ENCODE data around the gene RNF5. TPM values are rescaled to one million over a fixed set of nuclear protein-coding genes. Genes with fewer than 3 reads are reported as not detected.

RNF5 gene
- polyA plus RNA-seq (2013, experiment 1 of 2), result 45.5 TPM
- polyA plus RNA-seq (2013, experiment 2 of 2), result 46.5 TPM

- Histone ChIP-seq H3K4me2 (ENCODE audit: low read length, poor library complexity, severe bottlenecking) (peak within 1 kb of the TSS; percentile 85), H3K23ac (ENCODE audit: low read length in 2 of 2) (no peak within 1 kb of the TSS), H3K4me3 (ENCODE audit: insufficient read depth in 1 of 2, low read depth in 1 of 2, low read length in 2 of 2) (peak within 1 kb of the TSS; percentile 63 to 99), H3K27ac (ENCODE audit: low read length, poor library complexity, severe bottlenecking) (peak within 1 kb of the TSS; percentile 99), H2BK15ac (ENCODE audit: low read depth, poor library complexity, severe bottlenecking) (peak within 1 kb of the TSS; percentile 54), H3K4me1 (ENCODE audit: control insufficient read depth, insufficient read depth, low read depth, low read length) (peaks cover 19% of the 10 kb centered on the region), H2BK120ac (ENCODE audit: low read depth, low read length) (peak within 1 kb of the TSS; percentile 42), H3K9me3 (ENCODE audit: control insufficient read depth, low read length) (no peaks in the 10 kb centered on the region), H4K8ac (ENCODE audit: low read length) (peak within 1 kb of the TSS; percentile 94), H2AFZ (ENCODE audit: low read depth, low read length) (no peak within 1 kb of the TSS), H3K79me1 (replicated peaks; ENCODE audit: low read length, poor library complexity, severe bottlenecking) (peaks cover 41% of the 10 kb centered on the region), H2BK5ac (ENCODE audit: low read depth, low read length, poor library complexity, severe bottlenecking) (no peak within 1 kb of the TSS), H3K14ac (ENCODE audit: low read length in 2 of 2) (peak within 1 kb of the TSS in 1 of 2 experiments; percentile 5), H4K91ac (ENCODE audit: low read length) (peak within 1 kb of the TSS; percentile 70), H3K4ac (ENCODE audit: low read depth in 1 of 2, low read length in 2 of 2) (peak within 1 kb of the TSS in 1 of 2 experiments; percentile 77), H3K36me3 (ENCODE audit: control insufficient read depth in 1 of 2, insufficient read depth in 2 of 2, low read depth in 1 of 2, low read length in 2 of 2) (peaks cover 29 to 30% of the 10 kb centered on the region in 2 experiments), H3K18ac (ENCODE audit: low read depth in 1 of 2, low read length in 2 of 2) (peak within 1 kb of the TSS; percentile 58 to 90), H2AK5ac (ENCODE audit: low read length, severe bottlenecking) (peak within 1 kb of the TSS; percentile 55), H3K9ac (ENCODE audit: low read length) (peak within 1 kb of the TSS; percentile 92), H3K27me3 (ENCODE audit: control insufficient read depth in 1 of 2, insufficient read depth in 1 of 2, low read length in 2 of 2) (no peaks in the 10 kb centered on the region), H2BK12ac (ENCODE audit: low read length in 2 of 2) (peak within 1 kb of the TSS in 1 of 2 experiments; percentile 3)
- under 1% methylated on average over 31 of the region's 33 CpGs for whole genome bisulfite sequencing
- DNase-seq, result peak; percentile 100
Measured at GRCh38 chr6:32177788-32178546, at the start of gene RNF5. RNF5 (plus strand) TSS chr6:32178405; CDS start chr6:32178512, 107 bp downstream.

- peaks cover 13 to 32% of the 10 kb centered on the region in 2 experiments for H3K36me3 ChIP-seq (ENCODE audit: control insufficient read depth in 1 of 2, insufficient read depth in 2 of 2, low read depth in 1 of 2, low read length in 2 of 2)
- H3K4ac ChIP-seq (ENCODE audit: low read depth in 1 of 2, low read length in 2 of 2), result peak overlapping the region in 1 of 2 experiments; percentile 2
- 96% methylated on average over 13 of the region's 13 CpGs for WGBS
- H2BK12ac ChIP-seq (ENCODE audit: low read length in 2 of 2), result peak overlapping the region; percentile 47 to 51
- no peak for DNase-seq
- no peak overlapping the region for H3K23ac ChIP-seq (ENCODE audit: low read length in 2 of 2)
- peak overlapping the region; percentile 4 for H2AK5ac ChIP-seq (ENCODE audit: low read length, severe bottlenecking)
- H3K18ac ChIP-seq (ENCODE audit: low read depth in 1 of 2, low read length in 2 of 2), result no peak overlapping the region
- H3K9me3 ChIP-seq (ENCODE audit: control insufficient read depth, low read length), result no peaks in the 10 kb centered on the region
- H4K8ac ChIP-seq (ENCODE audit: low read length), result peak overlapping the region; percentile 94
- no peak overlapping the region for H3K27ac ChIP-seq (ENCODE audit: low read length, poor library complexity, severe bottlenecking)
- peak overlapping the region in 1 of 2 experiments; percentile 91 for H3K4me3 ChIP-seq (ENCODE audit: insufficient read depth in 1 of 2, low read depth in 1 of 2, low read length in 2 of 2)
- H4K91ac ChIP-seq (ENCODE audit: low read length), result peak overlapping the region; percentile 6
- H2BK120ac ChIP-seq (ENCODE audit: low read depth, low read length), result peak overlapping the region; percentile 9
- peaks cover 41% of the 10 kb centered on the region for H3K79me1 ChIP-seq (replicated peaks; ENCODE audit: low read length, poor library complexity, severe bottlenecking)
- H3K9ac ChIP-seq (ENCODE audit: low read length), result peak overlapping the region; percentile 99
- H3K14ac ChIP-seq (ENCODE audit: low read length in 2 of 2), result no peak overlapping the region
- H3K4me1 ChIP-seq (ENCODE audit: control insufficient read depth, insufficient read depth, low read depth, low read length), result peaks cover 22% of the 10 kb centered on the region
- H2BK5ac ChIP-seq (ENCODE audit: low read depth, low read length, poor library complexity, severe bottlenecking), result no peak overlapping the region
- peaks cover 0 to under 1% of the 10 kb centered on the region in 2 experiments for H3K27me3 ChIP-seq (ENCODE audit: control insufficient read depth in 1 of 2, insufficient read depth in 1 of 2, low read length in 2 of 2)
- H3K4me2 ChIP-seq (ENCODE audit: low read length, poor library complexity, severe bottlenecking), result no peak overlapping the region
- H2AFZ ChIP-seq (ENCODE audit: low read depth, low read length), result no peak overlapping the region
- H2BK15ac ChIP-seq (ENCODE audit: low read depth, poor library complexity, severe bottlenecking), result peak overlapping the region; percentile 15
Measured at GRCh38 chr6:32128751-32129296, 49.4 kb upstream of the RNF5 start.

GRCh38 chr6:32129297-32130088 lies 48.7 kb upstream of the RNF5 start:
- H3K9ac ChIP-seq (ENCODE audit: low read length), result peak overlapping the region; percentile 99
- peak overlapping the region; percentile 51 to 93 for H2BK12ac ChIP-seq (ENCODE audit: low read length in 2 of 2)
- H4K91ac ChIP-seq (ENCODE audit: low read length), result no peak overlapping the region
- 48% methylated on average over 21 of the region's 22 CpGs for WGBS
- peak overlapping the region; percentile 79 for H2BK5ac ChIP-seq (ENCODE audit: low read depth, low read length, poor library complexity, severe bottlenecking)
- peaks cover 22% of the 10 kb centered on the region for H3K4me1 ChIP-seq (ENCODE audit: control insufficient read depth, insufficient read depth, low read depth, low read length)
- H2BK120ac ChIP-seq (ENCODE audit: low read depth, low read length), result peak overlapping the region; percentile 64
- H3K27me3 ChIP-seq (ENCODE audit: control insufficient read depth in 1 of 2, insufficient read depth in 1 of 2, low read length in 2 of 2), result peaks cover 0 to 3% of the 10 kb centered on the region in 2 experiments
- peak overlapping the region; percentile 91 for H4K8ac ChIP-seq (ENCODE audit: low read length)
- peak overlapping the region; percentile 75 to 91 for H3K4me3 ChIP-seq (ENCODE audit: insufficient read depth in 1 of 2, low read depth in 1 of 2, low read length in 2 of 2)
- H3K4me2 ChIP-seq (ENCODE audit: low read length, poor library complexity, severe bottlenecking), result peak overlapping the region; percentile 84
- no peak overlapping the region for H3K14ac ChIP-seq (ENCODE audit: low read length in 2 of 2)
- no peak overlapping the region for H3K23ac ChIP-seq (ENCODE audit: low read length in 2 of 2)
- no peaks in the 10 kb centered on the region for H3K9me3 ChIP-seq (ENCODE audit: control insufficient read depth, low read length)
- H2AK5ac ChIP-seq (ENCODE audit: low read length, severe bottlenecking), result peak overlapping the region; percentile 4
- H3K36me3 ChIP-seq (ENCODE audit: control insufficient read depth in 1 of 2, insufficient read depth in 2 of 2, low read depth in 1 of 2, low read length in 2 of 2), result peaks cover 6 to 25% of the 10 kb centered on the region in 2 experiments
- peak overlapping the region; percentile 71 for H3K27ac ChIP-seq (ENCODE audit: low read length, poor library complexity, severe bottlenecking)
- peak overlapping the region in 1 of 2 experiments; percentile 72 for H3K4ac ChIP-seq (ENCODE audit: low read depth in 1 of 2, low read length in 2 of 2)
- no peak overlapping the region for H2AFZ ChIP-seq (ENCODE audit: low read depth, low read length)
- peaks cover 36% of the 10 kb centered on the region for H3K79me1 ChIP-seq (replicated peaks; ENCODE audit: low read length, poor library complexity, severe bottlenecking)
- H3K18ac ChIP-seq (ENCODE audit: low read depth in 1 of 2, low read length in 2 of 2), result peak overlapping the region; percentile 49 to 82
- H2BK15ac ChIP-seq (ENCODE audit: low read depth, poor library complexity, severe bottlenecking), result peak overlapping the region; percentile 48
- no peak for DNase-seq
